HUDEP-2 (cell line): ENCODE measurements around the gene MACROD2.
"Not testable (repeated sequence)": the region's sequence is repeated elsewhere in the genome, so short reads cannot be mapped to it uniquely, and the experiment has no call there.

ENCODE experiments used
- DNase-seq, 76 experiments: peaks; one replicate each; lab custom pipeline; 2025; ENCODE audit not compliant: unreplicated experiment in 76 of 76; lab: John Stamatoyannopoulos, UW

Gene MACROD2

GRCh38 chr20:15512916-15513315, 1517.6 kb downstream of the MACROD2 start:
- no peak for DNase-seq

- no peak for DNase-seq
Observed at GRCh38 chr20:15515691-15516090, 1520.4 kb downstream of the MACROD2 start.

- DNase-seq: no peak
Observed at GRCh38 chr20:15520930-15521524, 1525.7 kb downstream of the MACROD2 start.

- no peak for DNase-seq
Observed at GRCh38 chr20:15523400-15523799, 1528.1 kb downstream of the MACROD2 start.

GRCh38 chr20:15528391-15529111, 1533.2 kb downstream of the MACROD2 start:
- DNase-seq: peak in 7 of 76 experiments; percentile 1 to 50 (median 17)

GRCh38 chr20:15535863-15536262, 1540.5 kb downstream of the MACROD2 start:
- DNase-seq: no peak

GRCh38 chr20:15537200-15537599, 1541.9 kb downstream of the MACROD2 start:
- DNase-seq: not testable (repeated sequence)

GRCh38 chr20:15542655-15543054, 1547.3 kb downstream of the MACROD2 start:
- no peak for DNase-seq

GRCh38 chr20:15544742-15545141, 1549.4 kb downstream of the MACROD2 start:
- DNase-seq: no peak

GRCh38 chr20:15546525-15547023, 1551.3 kb downstream of the MACROD2 start:
- DNase-seq: no peak

GRCh38 chr20:15547119-15547518, 1551.8 kb downstream of the MACROD2 start:
- no peak for DNase-seq

- no peak for DNase-seq
Observed at GRCh38 chr20:15550116-15550870, 1555.0 kb downstream of the MACROD2 start.

- DNase-seq: no peak
Observed at GRCh38 chr20:15555913-15556312, 1560.6 kb downstream of the MACROD2 start.

- no peak for DNase-seq
Observed at GRCh38 chr20:15556869-15557268, 1561.6 kb downstream of the MACROD2 start.

GRCh38 chr20:15561070-15561569, 1565.8 kb downstream of the MACROD2 start:
- DNase-seq: no peak

GRCh38 chr20:15561707-15562404, 1566.5 kb downstream of the MACROD2 start:
- DNase-seq: no peak

- DNase-seq: no peak
Observed at GRCh38 chr20:15563836-15564235, 1568.5 kb downstream of the MACROD2 start.

- DNase-seq: no peak
Observed at GRCh38 chr20:15564981-15565380, 1569.7 kb downstream of the MACROD2 start.

- no peak for DNase-seq
Observed at GRCh38 chr20:15565786-15566185, 1570.5 kb downstream of the MACROD2 start.

- DNase-seq: no peak
Observed at GRCh38 chr20:15567219-15567618, 1571.9 kb downstream of the MACROD2 start.

- no peak for DNase-seq
Observed at GRCh38 chr20:15570156-15570555, 1574.8 kb downstream of the MACROD2 start.
